Aorta (tissue), 5 donors: ENCODE measurements around the gene EIF2AK2. TPM values are rescaled to one million over a fixed set of nuclear protein-coding genes. Genes with fewer than 3 reads are reported as not detected.
"Not testable (repeated sequence)": the region's sequence is repeated elsewhere in the genome, so short reads cannot be mapped to it uniquely, and the experiment has no call there.

Experiments used
- ATAC-seq: fragments of 200-7000 bp; cut with Tn5 transposase; one replicate; pipeline ENCODE4 v1.9.1; 2022; ENCODE audit warnings: moderate library complexity; ENCODE audit not compliant: low FRiP score
- DNase-seq, 2 donors: peaks; one replicate each; pipeline ENCODE4 v3.0.0-alpha.2; 2020
- H3K27ac ChIP-seq, 2 donors: one replicate each; pipeline ENCODE4 v1.5.1; 2013; ENCODE audit warnings: low read length in 2 of 2, mild to moderate bottlenecking in 2 of 2, moderate library complexity in 2 of 2, control low read depth in 1 of 2, inconsistent platforms in 1 of 2, low read depth in 1 of 2
- H3K27me3 ChIP-seq, 2 donors: one replicate each; pipeline ENCODE4 v1.6.1; 2013; ENCODE audit warnings: control low read depth in 1 of 2, low read length in 1 of 2, mild to moderate bottlenecking in 1 of 2, moderate library complexity in 1 of 2; ENCODE audit not compliant: insufficient read depth in 2 of 2, control insufficient read depth in 1 of 2
- H3K36me3 ChIP-seq, 2 donors: one replicate each; pipeline ENCODE4 v1.6.1; 2013; ENCODE audit warnings: control low read depth in 1 of 2, low read length in 1 of 2, mild to moderate bottlenecking in 1 of 2; ENCODE audit not compliant: insufficient read depth in 2 of 2, control insufficient read depth in 1 of 2
- H3K4me1 ChIP-seq, 2 donors: one replicate each; pipeline ENCODE4 v1.6.1; 2013; ENCODE audit warnings: low read length in 2 of 2, control low read depth in 1 of 2, mild to moderate bottlenecking in 1 of 2, moderate library complexity in 1 of 2; ENCODE audit not compliant: insufficient read depth in 2 of 2, control insufficient read depth in 1 of 2
- H3K4me3 ChIP-seq, 2 donors: one replicate each; pipeline ENCODE4 v1.5.1; 2013; ENCODE audit warnings: low read length in 2 of 2, control low read depth in 1 of 2, mild to moderate bottlenecking in 1 of 2
- H3K9me3 ChIP-seq: one replicate; pipeline ENCODE4 v1.6.1; 2013; ENCODE audit warnings: mild to moderate bottlenecking, low read length; ENCODE audit not compliant: control insufficient read depth
- WGBS, 2 donors: extraction: QIAGEN DNeasy Blood & Tissue Kit; methylation state at CpG; one replicate each; pipeline ENCODE4 v1.1.7; 2013; 5-methylcytosine and 5-hydroxymethylcytosine counted together
- intact Hi-C, 2 donors: fragments of 100-400 bp; cut with DNase I; formaldehyde crosslinking; loops; one replicate each; pipeline versions ENCODE4 v1.14.2 to v1.15.0; 2022
- polyA plus RNA-seq, 2 donors: library from polyadenylated mRNA; stranded (reverse); fragments of 200-250 nt; gene quantifications; one replicate each; pipeline ENCODE4 v1.2.3, GENCODE V29; 2013
- total RNA-seq, 2 donors: library from RNA; stranded (reverse); fragmentation: NEBNext Ultra II Directional; extraction: Animal tissue kit (Norgen Biotek cat#: 25700); gene quantifications; one replicate each; pipeline ENCODE4 v1.2.1, GENCODE V29; 2021
- donor health status: healthy with polysubstance abuse.
- donor health status: Bipolar disorder and iron deficiency.
- donor health status: DM: no; HTN: no; CAD: no.
- donor health status: DM: no; HTN: no; CAD: no.
- donor health status: DM: yes; HTN: yes; CAD: no.

The EIF2AK2 gene
- total and polyA plus RNA-seq, 4 donors, result 8.4 to 49.5 (median 28.4) TPM

DNA sequence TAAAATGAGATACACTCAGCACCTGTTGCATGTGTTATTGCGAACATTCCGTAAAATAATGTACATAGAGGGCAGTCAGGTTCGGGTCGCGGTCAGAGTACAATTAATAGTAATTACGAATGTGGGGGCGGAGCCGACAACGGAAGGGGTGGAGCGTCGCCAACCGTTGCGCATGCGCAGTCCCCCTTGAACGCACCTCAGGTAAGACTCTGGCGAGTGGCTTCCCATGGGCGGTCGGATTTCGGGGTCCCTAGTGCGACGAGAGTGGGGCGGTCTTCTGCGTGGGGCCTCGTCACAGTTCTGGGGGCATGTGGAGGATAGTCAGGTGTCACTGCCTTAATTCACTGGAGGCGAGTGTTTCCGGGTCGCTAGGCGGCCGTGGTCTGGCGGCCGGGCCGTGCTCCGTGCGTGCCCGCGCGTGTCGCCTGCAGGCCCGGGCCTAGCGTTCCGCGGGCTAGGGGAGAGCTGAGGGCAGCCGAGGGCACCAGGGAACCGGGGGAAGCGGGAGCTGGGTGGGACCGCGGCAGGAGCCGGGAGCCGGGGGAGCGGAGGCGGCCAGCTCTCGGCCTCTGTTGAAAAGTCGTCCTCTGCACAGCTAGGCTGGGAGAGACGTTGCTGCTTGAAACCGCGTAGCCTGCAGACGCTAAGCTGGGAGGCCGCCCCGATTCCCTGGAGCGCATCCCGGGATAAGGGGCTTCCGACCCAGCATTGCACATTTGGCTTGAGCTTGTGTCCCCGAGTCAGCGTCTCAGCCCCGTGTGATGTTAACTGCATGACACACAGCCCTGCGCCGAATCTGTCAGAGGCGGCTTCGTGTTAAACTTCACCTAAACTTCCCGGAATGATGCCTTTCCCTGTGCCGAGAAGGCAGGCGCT, 39.8 kb upstream of the EIF2AK2 start, which contains the start of gene CEBPZOS:
TSS of gene CEBPZOS (plus strand) at position 177 of the 876 bp plus-strand sequence. CDS start 3,209 bp downstream, outside the sequence.
- Histone ChIP-seq H3K27ac (peak within 1 kb of the TSS; percentile 68 to 83), H3K9me3 (no peaks in the 10 kb centered on the region), H3K36me3 (peaks cover 0 to 1% of the 10 kb centered on the region in 2 donors), H3K4me1 (no peaks in the 10 kb centered on the region), H3K4me3 (peak within 1 kb of the TSS; percentile 62 to 74), H3K27me3 (no peaks in the 10 kb centered on the region)
- intact Hi-C loops, result no loop called here
- WGBS, 2 donors, result 1% methylated on average over 71 to 72 of the region's 72 CpGs
- peak; percentile 87 to 95 for DNase-seq
- peak; percentile 95 for ATAC-seq

DNA sequence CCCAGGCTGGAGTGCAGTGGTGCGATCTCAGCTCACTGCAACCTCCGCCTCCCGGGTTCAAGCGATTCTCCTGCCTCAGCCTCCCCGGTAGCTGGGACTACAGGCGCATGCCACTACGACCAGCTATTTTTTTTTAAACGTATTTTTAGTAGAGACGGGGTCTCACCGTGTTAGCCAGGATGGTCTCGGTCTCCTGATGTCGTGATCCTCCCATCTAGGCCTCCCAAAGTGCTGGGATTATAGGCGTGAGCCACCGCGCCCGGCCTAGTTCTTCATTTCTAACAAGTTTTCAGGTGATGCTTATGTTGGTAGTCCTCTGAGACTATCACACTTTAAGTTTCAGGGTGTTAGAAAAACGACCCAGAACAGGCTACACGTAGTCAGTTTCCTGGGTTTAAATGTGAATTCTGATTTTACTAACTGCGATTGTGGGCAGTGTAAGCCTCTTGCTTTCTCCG, 39.1 kb upstream of the EIF2AK2 start:
- intact Hi-C loops, H3K9me3 ChIP-seq, H3K36me3 ChIP-seq, H3K4me1 ChIP-seq, H3K27me3 ChIP-seq, DNase-seq, ATAC-seq: not testable (repeated sequence)
- 83 to 84% methylated on average over 20 of the region's 20 CpGs for WGBS, 2 donors
- peak overlapping the region; percentile 62 to 74 for H3K4me3 ChIP-seq
- peak overlapping the region in 1 of 2 donors; percentile 83 for H3K27ac ChIP-seq

DNA sequence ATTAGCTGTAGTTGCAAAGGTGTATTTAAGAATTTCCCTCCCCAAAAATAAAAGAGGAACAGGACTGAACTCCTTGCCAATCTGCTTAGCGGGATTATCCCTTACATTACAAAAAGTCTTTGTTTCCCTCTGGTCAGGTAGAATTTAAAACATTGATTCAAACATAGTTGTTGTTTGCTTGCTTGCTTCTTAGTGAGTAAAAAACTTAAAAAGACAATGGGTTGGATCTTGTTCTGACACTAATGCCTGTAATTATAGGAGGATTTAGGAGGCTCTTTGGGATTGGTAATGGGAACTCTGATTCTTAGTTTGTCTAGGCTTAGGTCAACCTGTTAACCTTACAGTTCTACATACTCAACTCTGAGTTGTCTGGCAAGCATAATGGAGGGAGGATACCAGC, 35.8 kb upstream of the EIF2AK2 start:
- Histone ChIP-seq H3K36me3 (no peaks in the 10 kb centered on the region), H3K4me3 (no peak overlapping the region), H3K27ac (no peak overlapping the region), H3K4me1 (no peaks in the 10 kb centered on the region), H3K9me3 (no peaks in the 10 kb centered on the region), H3K27me3 (no peaks in the 10 kb centered on the region)
- DNase-seq (no peak), ATAC-seq (no peak)
- 82 to 93% methylated on average over 1 of the region's 1 CpG for WGBS, 2 donors
- intact Hi-C loops, result no loop called here

DNA sequence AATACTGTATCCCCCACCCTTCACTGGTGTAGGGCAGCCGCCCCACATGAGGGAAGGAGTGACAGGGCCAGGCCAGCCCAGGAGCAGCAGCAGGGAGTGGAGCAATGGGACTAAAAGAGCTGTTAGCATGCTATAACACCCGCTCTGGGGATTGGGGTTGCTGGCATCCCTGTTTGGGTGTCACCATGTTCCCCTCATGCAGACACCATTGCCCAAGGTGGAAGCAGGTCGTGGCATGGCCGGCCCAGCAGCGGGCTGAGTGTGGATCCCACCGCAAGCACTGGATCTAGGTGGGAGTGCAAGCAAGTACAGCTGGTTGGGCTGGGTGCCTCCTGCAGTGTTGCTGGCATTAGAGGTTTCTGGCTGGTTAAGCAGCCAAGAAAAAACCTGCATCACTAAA, 35.0 kb upstream of the EIF2AK2 start:
- no peak overlapping the region for H3K27ac ChIP-seq
- H3K36me3 ChIP-seq, result no peaks in the 10 kb centered on the region
- 75 to 78% methylated on average over 6 of the region's 6 CpGs for WGBS, 2 donors
- H3K27me3 ChIP-seq, result no peaks in the 10 kb centered on the region
- DNase-seq (no peak), ATAC-seq (no peak)
- H3K4me1 ChIP-seq, result no peaks in the 10 kb centered on the region
- intact Hi-C loops, result no loop called here
- H3K4me3 ChIP-seq, result no peak overlapping the region
- H3K9me3 ChIP-seq, result no peaks in the 10 kb centered on the region

DNA sequence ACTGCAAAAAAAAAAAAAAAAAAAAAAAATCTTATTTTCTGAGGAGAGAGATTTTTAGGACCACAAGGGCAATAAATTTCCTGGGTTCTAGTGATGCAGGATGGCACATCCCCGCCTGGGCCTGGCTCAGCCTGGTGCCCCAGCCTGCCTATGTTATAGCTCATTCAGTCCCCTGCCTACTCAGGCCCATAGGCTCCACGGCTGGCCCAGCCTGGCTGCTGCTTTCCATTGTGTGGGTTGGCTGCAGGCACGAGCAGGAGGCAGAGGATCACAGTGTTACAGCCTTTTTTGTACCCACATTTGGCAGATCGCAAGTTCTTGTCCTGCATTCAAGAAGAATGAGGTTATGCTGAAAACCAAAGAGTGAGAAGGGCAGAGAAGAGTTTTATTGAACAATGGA, 34.5 kb upstream of the EIF2AK2 start:
- no peak for ATAC-seq
- no peaks in the 10 kb centered on the region for H3K4me1 ChIP-seq
- WGBS, 2 donors, result 36 to 38% methylated on average over 4 of the region's 4 CpGs

DNA sequence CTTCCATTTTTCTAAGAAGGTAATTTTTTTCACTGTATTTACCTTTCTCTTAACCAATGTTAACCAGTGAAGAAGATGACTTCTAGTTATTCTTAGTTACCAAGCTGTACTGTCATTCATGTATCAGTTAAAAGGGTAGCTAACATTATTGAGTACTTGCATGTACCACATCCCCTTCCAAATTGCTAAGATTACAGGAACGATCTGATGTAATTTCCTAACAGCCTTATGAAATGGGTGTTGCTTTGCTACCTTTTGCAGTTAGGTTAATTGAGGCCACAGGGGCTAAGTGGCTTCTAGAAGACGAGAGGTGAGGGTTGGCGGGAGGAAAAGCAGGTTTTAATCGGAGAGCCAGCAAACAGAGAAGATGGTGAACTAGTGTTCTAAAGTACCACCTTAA, 33.5 kb upstream of the EIF2AK2 start:
- Histone ChIP-seq H3K27me3 (no peaks in the 10 kb centered on the region), H3K4me1 (no peaks in the 10 kb centered on the region), H3K36me3 (no peaks in the 10 kb centered on the region), H3K9me3 (no peaks in the 10 kb centered on the region), H3K27ac (no peak overlapping the region), H3K4me3 (no peak overlapping the region)
- 83 to 87% methylated on average over 4 of the region's 4 CpGs for WGBS, 2 donors
- intact Hi-C loops, result no loop called here
- no peak for ATAC-seq
- no peak for DNase-seq

More for the DNA sequence above, 34.5 kb upstream of the EIF2AK2 start:
- H3K36me3 ChIP-seq, result no peaks in the 10 kb centered on the region
- intact Hi-C loops, result no loop called here
- H3K27ac ChIP-seq, result no peak overlapping the region
- no peak overlapping the region for H3K4me3 ChIP-seq
- no peaks in the 10 kb centered on the region for H3K27me3 ChIP-seq
- H3K9me3 ChIP-seq, result no peaks in the 10 kb centered on the region
- DNase-seq, result no peak

DNA sequence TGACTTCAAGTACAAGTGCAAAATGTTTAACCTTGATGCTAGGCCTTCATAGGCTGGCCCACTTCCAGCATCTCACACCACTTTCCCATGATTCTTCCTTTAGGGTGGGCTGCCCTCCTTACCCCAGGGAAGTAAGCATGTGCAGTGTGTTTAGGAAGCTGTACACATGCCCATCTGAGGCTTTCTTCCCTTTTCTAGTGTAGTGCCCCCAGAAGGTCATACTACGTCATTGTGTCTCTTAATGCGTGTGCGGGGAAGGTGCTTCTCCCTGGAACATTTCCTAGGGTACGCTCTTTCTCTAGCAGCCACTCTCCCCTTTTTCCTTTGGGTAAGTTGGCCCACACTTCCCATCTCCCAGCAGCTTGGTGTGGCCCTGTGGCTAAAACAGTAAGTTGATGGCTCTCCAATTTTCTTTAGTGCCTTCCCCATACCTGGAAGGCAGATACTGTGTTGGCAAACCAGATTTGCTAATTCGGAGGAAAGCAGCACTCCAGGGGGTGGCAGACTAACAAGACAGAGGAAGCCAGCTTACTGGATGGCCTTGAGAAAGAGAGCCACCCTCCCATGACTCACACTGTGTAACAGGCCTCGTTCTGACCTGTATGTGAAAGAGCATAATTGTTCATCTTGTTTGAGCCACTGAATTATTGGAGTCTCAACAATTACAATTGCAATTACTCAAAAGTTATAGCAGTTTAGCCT, 32.8 kb upstream of the EIF2AK2 start:
- no peaks in the 10 kb centered on the region for H3K4me1 ChIP-seq
- H3K36me3 ChIP-seq, result no peaks in the 10 kb centered on the region
- no peak overlapping the region for H3K27ac ChIP-seq
- no peaks in the 10 kb centered on the region for H3K9me3 ChIP-seq
- DNase-seq (no peak), ATAC-seq (no peak)
- intact Hi-C loops, result no loop called here
- H3K27me3 ChIP-seq, result no peaks in the 10 kb centered on the region
- 78 to 79% methylated on average over 6 of the region's 6 CpGs for WGBS, 2 donors
- no peak overlapping the region for H3K4me3 ChIP-seq

DNA sequence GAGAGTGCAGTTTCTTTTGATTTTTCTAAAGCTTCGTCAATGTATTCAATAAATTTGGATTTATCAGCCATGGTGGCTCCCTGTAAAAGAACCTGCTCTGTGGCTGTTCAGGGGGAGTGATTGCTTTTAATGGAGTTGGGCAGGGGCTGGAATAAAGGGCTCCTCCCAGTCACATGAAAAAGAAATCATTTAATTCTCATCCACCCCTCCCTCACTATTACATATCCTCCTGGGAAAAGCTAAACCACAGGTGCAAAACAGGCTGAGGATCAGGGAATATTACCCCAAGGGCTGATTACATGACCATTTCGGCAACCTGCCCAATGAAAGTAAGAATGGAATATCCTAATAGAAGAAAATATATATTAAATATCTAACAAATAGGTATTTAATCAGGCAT, 31.8 kb upstream of the EIF2AK2 start, which contains the start of gene SULT6B1:
TSS of gene SULT6B1 (minus strand) at position 101 of the 400 bp plus-strand sequence. CDS start at position 71, 30 bp downstream.
- intact Hi-C loops, result no loop called here
- no peak within 1 kb of the TSS for H3K4me3 ChIP-seq
- ATAC-seq (no peak), DNase-seq (no peak)
- 94 to 96% methylated on average over 2 of the region's 2 CpGs for WGBS, 2 donors
- no peak within 1 kb of the TSS for H3K27ac ChIP-seq
- H3K27me3 ChIP-seq, result no peaks in the 10 kb centered on the region
- no peaks in the 10 kb centered on the region for H3K36me3 ChIP-seq
- H3K4me1 ChIP-seq, result no peaks in the 10 kb centered on the region
- no peaks in the 10 kb centered on the region for H3K9me3 ChIP-seq
